IPS-NIHi11 (cell line): Measurements from ENCODE around the gene IRAG1.
"Not testable (repeated sequence)": the region's sequence is repeated elsewhere in the genome, so short reads cannot be mapped to it uniquely, and the experiment has no call there.

ENCODE experiments used
- DNase-seq: peaks from one replicate; pipeline ENCODE4 v3.0.0; 2012; ENCODE audit warnings: mixed read lengths, low spot score

The IRAG1 gene

GRCh38 chr11:10701982-10702381, 8.4 kb upstream of the IRAG1 start:
- no peak for DNase-seq

- no peak for DNase-seq
These were observed 5.5 kb upstream of the IRAG1 start for GRCh38 chr11:10699072-10699471.

- DNase-seq: no peak
These were observed 3.7 kb upstream of the IRAG1 start for GRCh38 chr11:10697323-10697620.

DNA sequence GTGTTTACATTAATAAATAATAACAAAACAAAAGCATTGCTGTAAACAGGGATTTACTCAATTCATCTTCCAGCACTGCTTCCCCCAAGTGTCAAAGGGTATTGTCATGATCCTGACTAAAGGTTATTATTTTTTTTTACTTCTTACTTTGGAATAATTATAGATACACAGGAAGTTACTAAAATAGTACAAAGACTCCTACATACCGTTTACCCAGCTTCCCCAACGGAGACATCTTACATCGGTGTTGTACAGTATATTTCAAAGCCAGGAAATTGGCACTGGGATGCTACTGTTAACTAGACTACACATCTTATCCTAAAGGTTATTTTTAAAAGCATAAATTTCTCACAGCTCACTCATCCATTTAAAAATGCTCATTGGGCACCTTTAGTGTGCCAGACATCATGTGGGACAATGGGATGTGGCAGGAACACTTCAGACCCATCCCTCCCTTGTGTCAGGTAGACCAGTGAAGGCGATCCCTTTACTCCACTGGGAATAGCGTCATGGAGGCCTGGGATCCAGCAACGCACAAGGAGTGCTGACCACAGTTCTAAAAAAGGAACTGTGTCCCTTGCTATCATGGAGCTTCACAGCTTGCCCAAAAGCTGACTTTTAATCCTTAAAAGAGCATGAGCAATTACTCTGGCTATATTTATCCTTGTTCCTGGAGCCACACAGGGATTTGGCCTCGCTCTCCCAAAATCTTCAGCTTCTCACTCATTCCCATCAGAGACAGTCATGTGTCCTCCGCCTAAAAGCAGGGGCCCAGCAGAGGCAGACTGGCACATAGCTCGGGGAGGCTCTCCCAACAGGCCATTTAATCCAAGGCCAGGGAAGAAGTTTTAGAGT, 3.1 kb upstream of the IRAG1 start:
- no peak for DNase-seq

DNA sequence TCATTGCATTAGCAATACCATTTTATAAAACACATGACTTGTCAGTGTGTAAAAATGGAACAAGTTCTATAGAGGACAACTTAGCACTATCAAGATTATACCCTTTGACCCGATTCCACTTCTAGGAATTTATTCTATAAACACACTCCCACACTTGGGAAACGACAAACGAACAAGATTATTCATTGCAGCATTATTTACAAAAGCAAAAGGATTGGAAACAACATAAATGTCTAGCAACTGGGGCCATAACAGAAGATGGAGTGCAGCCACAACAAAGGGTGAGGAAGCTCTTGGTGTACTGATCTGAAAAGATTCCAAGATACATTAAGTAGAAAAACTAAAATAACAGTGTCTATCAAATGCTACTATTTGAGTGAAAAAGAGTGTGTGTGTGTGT, 2.3 kb upstream of the IRAG1 start:
- DNase-seq: no peak

DNA sequence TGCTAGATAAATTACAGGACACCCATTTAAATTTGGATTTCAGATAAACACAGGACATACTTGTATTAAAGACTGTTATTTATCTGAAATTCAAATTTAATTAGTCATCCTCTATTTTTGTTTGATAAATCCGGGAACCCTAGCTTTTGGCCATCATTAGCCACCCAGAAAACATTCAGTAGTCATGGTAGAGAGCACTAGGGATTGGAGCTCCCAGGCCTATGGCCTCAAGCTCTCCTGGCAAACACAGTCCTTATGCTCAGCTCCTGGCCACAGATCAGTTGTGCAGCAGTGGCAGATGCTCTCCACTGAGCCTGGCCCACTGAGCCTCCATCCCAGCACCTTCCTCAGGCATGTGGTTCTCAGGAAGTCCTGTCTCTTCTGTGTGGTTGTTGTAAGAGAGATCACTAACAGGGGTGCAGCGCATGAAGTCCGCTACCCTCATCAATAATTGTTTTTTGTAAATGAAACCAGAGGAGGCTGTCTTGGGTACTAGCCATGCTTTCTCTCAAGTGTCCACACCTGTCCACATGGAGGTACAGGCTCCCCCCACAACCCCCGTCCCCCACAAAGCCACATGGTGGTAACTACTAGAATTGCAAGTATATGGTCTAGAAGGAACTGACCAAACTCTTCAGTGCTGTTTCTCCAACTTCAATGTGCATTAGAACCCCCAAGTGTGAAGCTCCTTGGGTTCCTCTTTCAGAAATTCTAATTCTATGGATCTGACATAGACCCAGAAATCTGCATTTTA, 1.1 kb upstream of the IRAG1 start:
- no peak for DNase-seq

DNA sequence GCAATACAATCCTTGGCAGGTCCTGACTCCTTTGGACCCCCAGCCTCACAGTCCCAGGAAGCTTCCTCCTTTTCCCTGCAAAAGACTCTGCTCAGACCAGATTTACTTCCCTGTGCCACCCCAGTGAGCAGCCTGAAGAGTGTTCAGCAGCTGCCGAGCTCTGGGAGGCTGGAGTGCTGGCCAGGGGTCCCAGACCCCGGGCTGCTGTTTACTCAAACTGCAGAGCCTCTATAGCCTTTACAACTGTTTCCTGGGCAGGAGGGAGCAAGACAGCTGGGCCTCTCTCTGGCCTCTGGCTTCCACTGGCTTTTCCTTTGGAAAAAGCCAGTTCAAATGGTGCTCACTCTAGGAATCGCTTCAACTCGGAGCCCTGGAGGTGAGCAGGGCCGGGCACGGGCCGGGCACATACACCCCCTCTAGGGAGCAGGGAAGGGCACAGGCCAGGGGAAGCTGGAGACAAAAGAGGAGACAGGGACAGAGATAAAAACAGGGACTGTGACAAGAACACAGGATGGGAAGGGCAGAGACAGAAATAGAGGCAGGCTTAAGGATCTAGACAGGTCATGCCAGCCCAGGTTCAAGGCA, 932 bp downstream of the IRAG1 start:
- DNase-seq: no peak

GRCh38 chr11:10688401-10688800, 5.2 kb downstream of the IRAG1 start:
- peak; percentile 37 for DNase-seq

DNA sequence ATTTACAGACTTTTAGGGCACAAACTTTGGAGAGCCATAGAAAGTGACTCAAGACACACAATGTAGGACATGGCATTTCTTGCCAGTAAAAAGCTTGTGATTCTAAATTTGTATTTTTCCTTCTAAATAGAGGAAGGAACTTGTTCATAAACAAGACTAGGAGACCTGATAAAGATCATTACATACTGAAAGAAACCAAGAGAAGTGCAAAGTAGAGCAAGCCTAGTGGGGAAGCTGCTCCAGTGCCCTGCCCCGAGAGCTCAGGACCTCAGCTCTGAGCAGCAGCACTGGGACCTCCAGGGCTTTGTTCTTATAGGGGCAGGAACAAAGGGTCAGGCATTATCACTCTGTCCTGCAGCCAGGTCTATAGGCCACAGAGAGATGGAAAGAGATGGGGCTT, 7.2 kb downstream of the IRAG1 start:
- DNase-seq: no peak

- no peak for DNase-seq
These were observed 10.1 kb downstream of the IRAG1 start for GRCh38 chr11:10683429-10683828.

GRCh38 chr11:10680956-10681487, 12.5 kb downstream of the IRAG1 start:
- no peak for DNase-seq

- not testable (repeated sequence) for DNase-seq
These were observed 13.3 kb downstream of the IRAG1 start for GRCh38 chr11:10680279-10680678.

- DNase-seq: no peak
These were observed 13.9 kb downstream of the IRAG1 start for GRCh38 chr11:10679644-10680043.

GRCh38 chr11:10678101-10678500, 15.5 kb downstream of the IRAG1 start:
- DNase-seq: no peak

- no peak for DNase-seq
These were observed 16.6 kb downstream of the IRAG1 start for GRCh38 chr11:10676919-10677318.

DNA sequence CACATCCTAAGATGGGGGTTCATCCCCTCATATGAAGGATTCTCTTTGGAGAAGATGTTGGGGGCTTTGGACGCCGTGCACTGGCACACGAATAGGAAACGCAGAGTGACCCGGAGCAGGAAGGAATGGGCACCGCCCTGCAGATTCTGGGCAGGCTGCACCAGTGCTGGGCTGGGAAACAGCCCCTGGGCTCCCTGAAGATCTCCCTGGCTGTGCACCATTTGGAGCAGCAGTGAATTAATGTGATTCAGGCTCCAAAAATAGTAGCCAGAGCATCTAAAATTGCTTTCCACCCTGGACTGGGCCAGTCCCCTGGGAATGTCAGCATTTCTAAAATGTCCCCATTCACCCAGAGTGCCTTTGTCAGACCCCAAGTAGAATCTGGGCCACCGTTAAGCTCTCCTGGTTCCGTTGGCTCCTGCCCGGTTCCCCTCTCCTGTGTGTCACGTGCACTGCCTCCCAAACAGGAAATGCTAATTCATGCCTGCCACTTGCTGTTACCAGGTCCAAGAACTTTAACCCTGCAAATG, 18.6 kb downstream of the IRAG1 start:
- no peak for DNase-seq

DNA sequence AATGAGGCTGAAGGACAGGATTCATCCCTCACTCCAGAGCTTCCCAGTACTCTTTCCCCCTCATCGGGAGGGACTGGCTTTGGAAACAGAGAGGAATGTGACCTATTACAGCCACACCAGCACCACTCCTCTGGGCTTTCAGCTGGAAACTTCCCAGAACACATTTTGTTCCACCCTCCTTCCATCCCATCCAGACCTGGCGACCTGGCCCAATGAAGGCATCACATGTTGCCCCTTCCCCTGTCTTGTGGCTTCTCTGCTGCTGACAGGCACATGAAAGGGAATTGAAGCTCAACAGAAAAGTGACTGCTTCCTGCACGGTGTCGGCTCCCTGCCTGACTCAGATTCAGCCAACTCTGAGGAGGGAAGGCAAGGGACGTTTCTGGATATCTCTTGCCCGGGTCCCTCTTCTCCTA, 19.1 kb downstream of the IRAG1 start:
- DNase-seq: no peak

DNA sequence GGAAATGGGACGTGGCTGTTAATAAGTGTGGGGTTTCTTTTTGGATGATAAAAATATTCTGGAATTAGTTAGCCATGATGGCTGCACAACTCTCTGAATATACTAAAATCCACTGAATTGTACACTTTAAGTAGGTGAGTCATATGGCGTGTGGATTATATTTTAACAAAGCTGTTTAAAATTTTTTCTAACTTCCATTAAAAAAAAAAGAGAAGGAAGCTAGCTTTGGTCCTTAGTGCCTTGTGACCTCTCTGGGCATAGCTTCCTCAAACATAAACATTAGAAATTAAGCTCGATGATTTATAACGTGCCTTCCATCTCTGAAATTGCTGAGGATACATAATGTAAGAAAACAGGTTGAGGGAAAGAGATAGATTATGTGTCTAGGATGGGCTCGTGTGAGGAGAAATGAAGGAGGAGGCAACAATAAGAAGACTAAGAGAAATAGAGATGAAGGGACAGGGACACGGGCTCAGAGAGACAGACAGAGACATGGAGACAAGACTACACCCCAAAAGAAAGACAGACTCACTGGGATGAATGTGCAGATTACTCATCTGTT, 20.0 kb downstream of the IRAG1 start:
- no peak for DNase-seq

DNA sequence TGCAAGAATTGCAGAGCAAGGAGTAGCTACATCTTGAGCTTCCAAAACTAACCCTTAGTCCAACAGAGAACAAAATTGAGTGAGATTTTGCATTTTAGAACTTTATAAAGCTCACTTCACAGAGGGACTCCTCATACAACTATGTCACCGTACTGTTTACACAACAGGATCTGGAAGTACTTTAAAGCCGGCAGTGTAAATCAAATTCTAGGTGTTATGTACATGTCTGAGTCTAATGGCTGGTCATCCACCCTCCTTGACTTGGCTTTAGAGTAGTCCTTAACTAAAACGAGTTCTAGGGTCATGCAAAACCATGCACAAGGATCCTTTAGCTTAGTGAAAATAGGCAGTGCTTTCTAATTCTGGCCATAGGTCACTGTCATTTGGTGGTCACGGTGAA, 23.5 kb downstream of the IRAG1 start:
- no peak for DNase-seq

DNA sequence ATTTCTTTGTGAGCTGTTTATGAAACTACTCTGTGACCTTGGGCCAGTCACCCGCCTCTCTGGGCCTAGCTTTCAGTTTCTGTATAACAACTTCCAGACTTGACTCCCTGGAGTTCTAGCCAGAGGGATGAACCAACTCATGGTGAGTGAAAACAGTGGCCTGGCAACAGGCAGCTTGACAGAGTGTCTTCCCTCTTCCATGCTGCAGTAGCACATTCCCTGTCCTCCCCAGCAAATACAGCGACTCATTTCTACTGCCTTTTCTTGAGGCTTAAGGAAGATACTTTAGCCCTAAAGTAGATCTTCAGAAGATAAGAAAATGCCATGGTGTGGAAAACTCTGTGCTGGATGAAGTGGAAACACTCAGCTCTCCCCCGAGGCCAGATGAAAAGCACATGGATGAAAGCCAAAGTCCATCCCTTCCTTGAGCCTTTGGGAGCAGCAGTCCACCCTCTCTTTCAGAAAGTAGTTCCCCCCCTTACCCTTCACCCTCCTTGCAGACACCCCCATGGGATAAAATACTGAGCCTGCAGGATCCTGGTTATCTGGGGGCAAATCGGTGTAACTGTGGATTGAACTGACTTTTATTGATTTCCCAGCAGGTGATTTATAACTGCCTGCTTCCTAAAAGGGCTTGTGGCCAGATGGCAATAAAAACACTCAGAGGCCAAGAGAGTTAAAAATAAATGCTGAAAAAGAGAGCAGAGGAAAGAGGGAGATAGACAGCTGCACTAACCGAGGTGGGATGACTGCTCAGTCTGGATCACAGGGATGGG, 24.1 kb downstream of the IRAG1 start:
- DNase-seq: no peak

- DNase-seq: no peak
These were observed 26.1 kb downstream of the IRAG1 start for GRCh38 chr11:10667521-10667885.
